Ishikawa (cell line): Measurements from ENCODE around the gene A4GNT.
A peak's percentile ranks its signal among the peaks of the same experiment; 100 is the strongest.

Experiments
- CEBPB ChIP-seq: IDR thresholded peaks from 2 replicates; pipeline ENCODE4 v1.6.1; 2012
- CREB1 ChIP-seq: IDR thresholded peaks from 2 replicates; pipeline ENCODE4 v1.6.1; 2012; ENCODE audit warnings: low read depth
- EGR1 ChIP-seq: IDR thresholded peaks from 2 replicates; pipeline ENCODE4 v1.6.1; 2012
- EP300 ChIP-seq: IDR thresholded peaks from 2 replicates; pipeline ENCODE4 v1.6.1; 2012; ENCODE audit warnings: borderline replicate concordance
- FOXM1 ChIP-seq: IDR thresholded peaks from 2 replicates; pipeline ENCODE4 v1.6.1; 2012; ENCODE audit warnings: low read depth, borderline replicate concordance
- NFIC ChIP-seq: IDR thresholded peaks from 2 replicates; pipeline ENCODE4 v1.6.1; 2012
- RAD21 ChIP-seq: IDR thresholded peaks from 2 replicates; pipeline ENCODE4 v1.6.1; 2012; ENCODE audit warnings: low read depth
- TAF1 ChIP-seq: IDR thresholded peaks from 2 replicates; pipeline ENCODE4 v1.6.1; 2012; ENCODE audit warnings: low read depth, mild to moderate bottlenecking
- TCF12 ChIP-seq: IDR thresholded peaks from 2 replicates; pipeline ENCODE4 v1.6.1; 2012; ENCODE audit warnings: low read depth
- TEAD4 ChIP-seq: IDR thresholded peaks from 2 replicates; pipeline ENCODE4 v1.6.1; 2012
- USF1 ChIP-seq: IDR thresholded peaks from 2 replicates; pipeline ENCODE4 v1.6.1; 2012
- YY1 ChIP-seq: IDR thresholded peaks from 2 replicates; pipeline ENCODE4 v1.6.1; 2012; ENCODE audit warnings: low read depth
- ZBTB7A ChIP-seq: IDR thresholded peaks from 2 replicates; pipeline ENCODE4 v1.6.1; 2012; ENCODE audit warnings: low read depth
- TF ChIP-seq, protein P1 (sequence below): IDR thresholded peaks from 2 replicates; pipeline ENCODE4 v1.6.1; 2012
- TF ChIP-seq, protein P2 (sequence below): IDR thresholded peaks from 2 replicates; pipeline ENCODE4 v1.6.1; 2012; ENCODE audit warnings: low read depth, mild to moderate bottlenecking

A4GNT gene

GRCh38 chr3:138118612-138119422, 13.4 kb downstream of the A4GNT start:
- TF ChIP-seq, protein P1, sequence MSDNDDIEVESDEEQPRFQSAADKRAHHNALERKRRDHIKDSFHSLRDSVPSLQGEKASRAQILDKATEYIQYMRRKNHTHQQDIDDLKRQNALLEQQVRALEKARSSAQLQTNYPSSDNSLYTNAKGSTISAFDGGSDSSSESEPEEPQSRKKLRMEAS = no peak
- TF ChIP-seq RAD21 (peak; percentile 98), USF1 (no peak)

DNA sequence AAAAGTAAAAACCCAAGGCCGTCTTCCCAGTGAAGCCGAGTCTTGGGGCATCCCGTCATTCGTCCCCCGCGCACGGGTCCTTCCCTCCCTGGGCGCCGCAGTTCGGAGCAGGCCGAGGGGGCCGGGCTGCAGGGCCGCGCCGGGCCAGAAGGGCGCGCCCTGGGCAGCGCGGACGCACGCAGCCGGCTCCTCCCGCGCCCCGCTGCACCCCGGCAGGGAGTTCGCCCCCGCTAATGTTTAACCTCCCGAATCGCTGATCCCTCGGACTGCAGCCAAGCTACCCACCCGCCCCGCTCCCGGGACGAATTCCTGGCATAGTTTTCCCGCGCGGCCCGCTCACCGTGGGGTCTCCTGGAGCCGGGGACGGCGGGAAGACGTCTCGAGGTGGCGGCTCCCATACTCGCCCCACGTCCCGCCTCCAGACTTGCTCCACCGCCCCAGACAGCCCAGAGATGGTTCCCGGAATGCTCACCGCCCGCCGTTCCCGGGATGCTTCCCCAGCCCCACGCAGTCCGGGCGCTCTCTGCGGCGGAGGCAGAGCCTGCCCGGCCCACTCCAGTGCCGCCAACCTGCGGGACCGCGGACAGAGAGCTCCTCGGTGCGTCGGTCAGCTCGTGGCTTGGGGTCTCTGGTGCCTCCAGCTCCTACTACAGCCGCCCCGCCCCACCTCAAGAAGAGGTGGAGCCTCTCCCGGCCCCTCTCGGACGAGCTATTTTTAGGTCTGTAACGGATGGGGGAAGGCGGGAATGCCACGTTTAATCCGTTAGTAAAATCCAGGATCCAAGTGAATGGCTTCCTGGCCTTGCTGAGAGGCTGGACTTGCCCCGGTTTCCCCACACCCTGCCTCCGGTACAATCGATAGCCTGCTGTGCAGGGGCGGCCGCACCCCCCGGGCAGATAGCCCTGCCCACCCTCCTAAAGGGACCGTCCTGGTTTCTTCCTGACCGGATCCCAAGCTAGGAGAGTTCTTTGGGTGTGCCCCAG, 16.9 kb downstream of the A4GNT start, which contains the start of gene DZIP1L:
Gene DZIP1L, minus strand, starts transcription at position 621 of the 984 bp plus-strand sequence. CDS start 11,637 bp downstream, outside the sequence.
- TF ChIP-seq, protein P2, sequence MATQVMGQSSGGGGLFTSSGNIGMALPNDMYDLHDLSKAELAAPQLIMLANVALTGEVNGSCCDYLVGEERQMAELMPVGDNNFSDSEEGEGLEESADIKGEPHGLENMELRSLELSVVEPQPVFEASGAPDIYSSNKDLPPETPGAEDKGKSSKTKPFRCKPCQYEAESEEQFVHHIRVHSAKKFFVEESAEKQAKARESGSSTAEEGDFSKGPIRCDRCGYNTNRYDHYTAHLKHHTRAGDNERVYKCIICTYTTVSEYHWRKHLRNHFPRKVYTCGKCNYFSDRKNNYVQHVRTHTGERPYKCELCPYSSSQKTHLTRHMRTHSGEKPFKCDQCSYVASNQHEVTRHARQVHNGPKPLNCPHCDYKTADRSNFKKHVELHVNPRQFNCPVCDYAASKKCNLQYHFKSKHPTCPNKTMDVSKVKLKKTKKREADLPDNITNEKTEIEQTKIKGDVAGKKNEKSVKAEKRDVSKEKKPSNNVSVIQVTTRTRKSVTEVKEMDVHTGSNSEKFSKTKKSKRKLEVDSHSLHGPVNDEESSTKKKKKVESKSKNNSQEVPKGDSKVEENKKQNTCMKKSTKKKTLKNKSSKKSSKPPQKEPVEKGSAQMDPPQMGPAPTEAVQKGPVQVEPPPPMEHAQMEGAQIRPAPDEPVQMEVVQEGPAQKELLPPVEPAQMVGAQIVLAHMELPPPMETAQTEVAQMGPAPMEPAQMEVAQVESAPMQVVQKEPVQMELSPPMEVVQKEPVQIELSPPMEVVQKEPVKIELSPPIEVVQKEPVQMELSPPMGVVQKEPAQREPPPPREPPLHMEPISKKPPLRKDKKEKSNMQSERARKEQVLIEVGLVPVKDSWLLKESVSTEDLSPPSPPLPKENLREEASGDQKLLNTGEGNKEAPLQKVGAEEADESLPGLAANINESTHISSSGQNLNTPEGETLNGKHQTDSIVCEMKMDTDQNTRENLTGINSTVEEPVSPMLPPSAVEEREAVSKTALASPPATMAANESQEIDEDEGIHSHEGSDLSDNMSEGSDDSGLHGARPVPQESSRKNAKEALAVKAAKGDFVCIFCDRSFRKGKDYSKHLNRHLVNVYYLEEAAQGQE = no peak
- TF ChIP-seq YY1 (no peak; the same call in none of the 2 replicates), TCF12 (no peak; the same call in none of the 2 replicates), TAF1 (peak; percentile 35; the same call in 1 of the 2 replicates), EGR1 (peak; percentile 86), ZBTB7A (peak; percentile 56; the same call in 1 of the 2 replicates), EP300 (no peak), USF1 (0 out of 2 replicates have a peak, but pooled peaks have one; percentile 14), CEBPB (no peak), NFIC (peak; percentile 47; the same call in 1 of the 2 replicates), CREB1 (no peak), RAD21 (no peak), TEAD4 (peak; percentile 83)
- TF ChIP-seq, protein P1 = no peak; the same call in none of the 2 replicates

- TF ChIP-seq NFIC (no peak), RAD21 (no peak), TCF12 (no peak), ZBTB7A (no peak), CEBPB (no peak), EGR1 (no peak), TEAD4 (no peak), TAF1 (no peak), CREB1 (no peak), FOXM1 (no peak), USF1 (no peak), EP300 (no peak)
- TF ChIP-seq, protein P2 = no peak
- TF ChIP-seq, protein P1 = no peak
Observed at GRCh38 chr3:138114431-138114918, 17.7 kb downstream of the A4GNT start.

DNA sequence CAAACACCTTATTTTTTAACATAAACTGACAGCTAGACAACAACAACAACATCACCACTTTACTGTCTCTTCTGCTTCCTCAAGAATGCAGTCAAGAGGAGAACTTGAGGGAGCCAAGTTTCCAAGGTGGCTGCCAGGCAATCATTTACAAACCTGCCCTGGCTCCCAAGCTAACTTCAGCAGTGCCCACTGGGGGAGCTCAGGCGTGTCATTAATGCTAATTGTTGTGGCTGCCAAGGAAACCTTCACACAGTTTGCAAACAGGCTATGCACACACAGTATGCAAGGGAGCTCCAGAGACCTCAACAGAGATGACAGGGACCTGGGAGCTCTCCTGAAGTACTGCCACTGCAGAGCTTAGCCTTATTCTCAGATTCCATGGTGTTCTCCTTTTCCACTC, 18.9 kb downstream of the A4GNT start:
- TF ChIP-seq YY1 (no peak), TEAD4 (no peak), EP300 (no peak), TAF1 (no peak), NFIC (no peak), RAD21 (no peak), USF1 (no peak), CEBPB (no peak), CREB1 (no peak), FOXM1 (no peak), ZBTB7A (no peak), EGR1 (no peak), TCF12 (no peak)
- TF ChIP-seq, protein P1 = no peak
- TF ChIP-seq, protein P2 = no peak
